Astrocyte (in vitro differentiated cells and primary cell): ENCODE data around the gene CAPRIN1. TPM values are rescaled to one million over a fixed set of nuclear protein-coding genes. Genes with fewer than 3 reads are reported as not detected.

Experiments used
- DNase-seq: peaks from one replicate; pipeline ENCODE4 v3.0.0-alpha.2; 2010; ENCODE audit warnings: low read depth
- FAIRE-seq: peaks from 2 replicates; lab custom pipeline; 2011; peaks lifted over from hg19 to GRCh38; lab: Jason Lieb, UNC
- H2AFZ ChIP-seq: 2 replicates; pipeline ENCODE4 v1.6.0; 2012; ENCODE audit warnings: low read depth, low read length, inconsistent platforms
- H3K27ac ChIP-seq: 2 replicates; pipeline ENCODE4 v1.5.1; 2011; ENCODE audit warnings: low read depth, low read length, inconsistent platforms
- H3K27me3 ChIP-seq: 2 replicates; pipeline ENCODE4 v1.6.0; 2011; ENCODE audit warnings: low read length, inconsistent platforms; ENCODE audit not compliant: insufficient read depth
- H3K36me3 ChIP-seq: 2 replicates; pipeline ENCODE4 v1.5.1; 2011; ENCODE audit warnings: low read length, inconsistent platforms; ENCODE audit not compliant: insufficient read depth
- H3K4me1 ChIP-seq: 2 replicates; pipeline ENCODE4 v1.5.1; 2011; ENCODE audit warnings: low read length, inconsistent platforms; ENCODE audit not compliant: insufficient read depth
- H3K4me2 ChIP-seq: 2 replicates; pipeline ENCODE4 v1.6.0; 2012; ENCODE audit warnings: low read length, inconsistent platforms
- H3K4me3 ChIP-seq: 2 replicates; pipeline ENCODE4 v1.5.1; 2011; ENCODE audit warnings: low read depth, mild to moderate bottlenecking, low read length, inconsistent platforms; ENCODE audit not compliant: insufficient read depth
- H3K79me2 ChIP-seq: 2 replicates; pipeline ENCODE4 v1.6.0; 2012; ENCODE audit warnings: mild to moderate bottlenecking, low read length, inconsistent platforms; ENCODE audit not compliant: insufficient read depth
- H3K9ac ChIP-seq: 2 replicates; pipeline ENCODE4 v1.6.0; 2012; ENCODE audit warnings: mild to moderate bottlenecking, low read length, inconsistent platforms
- H3K9me3 ChIP-seq: 2 replicates; pipeline ENCODE4 v1.5.1; 2012; ENCODE audit warnings: low read depth, mild to moderate bottlenecking, low read length, inconsistent platforms; ENCODE audit not compliant: insufficient read depth
- H4K20me1 ChIP-seq: 2 replicates; pipeline ENCODE4 v1.6.0; 2012; ENCODE audit warnings: low read length, inconsistent platforms; ENCODE audit not compliant: insufficient read depth
- H3K27ac Mint-ChIP-seq: one replicate; pipeline ENCODE4 v1.8.0; 2021; ENCODE audit warnings: mild to moderate bottlenecking, mixed read lengths; ENCODE audit not compliant: unreplicated experiment
- H3K27me3 Mint-ChIP-seq: one replicate; pipeline ENCODE4 v1.8.0; 2021; ENCODE audit warnings: low read depth, mixed read lengths; ENCODE audit not compliant: unreplicated experiment
- H3K36me3 Mint-ChIP-seq: one replicate; pipeline ENCODE4 v1.8.0; 2021; ENCODE audit warnings: low read depth, mixed read lengths; ENCODE audit not compliant: unreplicated experiment
- H3K4me1 Mint-ChIP-seq: one replicate; pipeline ENCODE4 v1.8.0; 2021; ENCODE audit warnings: low read depth, mixed read lengths; ENCODE audit not compliant: unreplicated experiment
- H3K4me3 Mint-ChIP-seq: one replicate; pipeline ENCODE4 v1.8.0; 2021; ENCODE audit warnings: mild to moderate bottlenecking, moderate library complexity, mixed read lengths; ENCODE audit not compliant: unreplicated experiment
- H3K9me3 Mint-ChIP-seq: one replicate; pipeline ENCODE4 v1.8.0; 2021; ENCODE audit warnings: mild to moderate bottlenecking, mixed read lengths; ENCODE audit not compliant: unreplicated experiment
- EZH2 ChIP-seq: IDR thresholded peaks from 2 replicates; pipeline ENCODE4 v1.6.1; 2012; ENCODE audit warnings: mild to moderate bottlenecking, low read length, inconsistent platforms; ENCODE audit not compliant: insufficient read depth
- total RNA-seq: library from RNA; stranded (reverse); gene quantifications from 2 replicates; pipeline ENCODE4 v1.2.1, GENCODE V29; 2021
- TF ChIP-seq, protein P1 (sequence below): IDR thresholded peaks from 2 replicates; pipeline ENCODE4 v1.5.1; 2011; ENCODE audit warnings: low read depth, mild to moderate bottlenecking, inconsistent platforms, low read length, moderate library complexity; ENCODE audit not compliant: insufficient read depth

The CAPRIN1 gene
- total RNA-seq, 1 donor from 2014 or later: 309 TPM

DNA sequence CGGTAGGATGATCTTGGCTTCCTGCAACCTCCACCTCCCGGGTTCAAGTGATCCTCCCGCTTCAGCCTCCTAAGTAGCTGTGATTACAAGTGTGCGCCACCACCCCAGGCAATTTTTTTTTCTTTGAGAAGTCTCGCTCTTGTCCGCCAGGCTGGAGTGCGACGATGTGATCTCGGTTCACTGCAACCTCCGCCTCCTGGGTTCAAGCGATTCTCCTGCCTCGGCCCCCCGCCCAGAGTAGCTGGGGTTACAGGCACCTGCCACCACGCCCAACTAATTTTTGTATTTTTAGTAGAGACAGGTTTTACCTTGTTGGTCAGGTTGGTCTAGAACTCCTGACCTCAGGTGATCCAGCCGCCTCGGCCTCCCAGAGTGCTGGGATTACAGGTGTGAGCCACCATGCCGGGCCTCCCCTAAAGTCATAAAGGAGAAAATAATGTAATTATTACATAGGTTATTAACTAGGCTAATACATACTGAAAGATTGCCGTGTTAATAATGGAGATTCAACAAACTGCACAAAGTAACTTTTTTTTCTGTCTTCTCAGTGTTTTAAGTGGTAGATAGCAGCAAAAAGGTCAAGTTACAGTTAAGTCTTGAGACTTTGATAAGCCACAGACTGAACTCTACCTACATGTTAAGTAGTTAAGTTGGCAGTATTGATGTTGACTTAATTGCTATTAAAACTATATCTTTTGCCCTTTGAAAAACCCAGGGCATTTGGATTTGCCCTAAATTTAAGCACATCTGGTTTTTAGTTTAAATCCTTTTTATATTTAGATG, 3.9 kb downstream of the CAPRIN1 start:
- peak overlapping the region; percentile 5 for H3K9ac ChIP-seq
- DNase-seq (no peak), FAIRE-seq (no peak)
- peaks cover 11% of the 10 kb centered on the region for H3K36me3 ChIP-seq
- H3K27me3 Mint-ChIP-seq: no peaks in the 10 kb centered on the region
- H3K4me3 Mint-ChIP-seq: peak overlapping the region; percentile 100
- H3K9me3 Mint-ChIP-seq: no peaks in the 10 kb centered on the region
- peak overlapping the region; percentile 66 for H3K27ac Mint-ChIP-seq
- no peaks in the 10 kb centered on the region for H3K9me3 ChIP-seq
- peaks cover 11% of the 10 kb centered on the region for H3K36me3 Mint-ChIP-seq
- no peaks in the 10 kb centered on the region for H3K27me3 ChIP-seq
- no peak for TF ChIP-seq EZH2
- TF ChIP-seq, protein P1, sequence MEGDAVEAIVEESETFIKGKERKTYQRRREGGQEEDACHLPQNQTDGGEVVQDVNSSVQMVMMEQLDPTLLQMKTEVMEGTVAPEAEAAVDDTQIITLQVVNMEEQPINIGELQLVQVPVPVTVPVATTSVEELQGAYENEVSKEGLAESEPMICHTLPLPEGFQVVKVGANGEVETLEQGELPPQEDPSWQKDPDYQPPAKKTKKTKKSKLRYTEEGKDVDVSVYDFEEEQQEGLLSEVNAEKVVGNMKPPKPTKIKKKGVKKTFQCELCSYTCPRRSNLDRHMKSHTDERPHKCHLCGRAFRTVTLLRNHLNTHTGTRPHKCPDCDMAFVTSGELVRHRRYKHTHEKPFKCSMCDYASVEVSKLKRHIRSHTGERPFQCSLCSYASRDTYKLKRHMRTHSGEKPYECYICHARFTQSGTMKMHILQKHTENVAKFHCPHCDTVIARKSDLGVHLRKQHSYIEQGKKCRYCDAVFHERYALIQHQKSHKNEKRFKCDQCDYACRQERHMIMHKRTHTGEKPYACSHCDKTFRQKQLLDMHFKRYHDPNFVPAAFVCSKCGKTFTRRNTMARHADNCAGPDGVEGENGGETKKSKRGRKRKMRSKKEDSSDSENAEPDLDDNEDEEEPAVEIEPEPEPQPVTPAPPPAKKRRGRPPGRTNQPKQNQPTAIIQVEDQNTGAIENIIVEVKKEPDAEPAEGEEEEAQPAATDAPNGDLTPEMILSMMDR: no peak
- peaks cover 6% of the 10 kb centered on the region for H3K4me1 ChIP-seq
- H3K4me3 ChIP-seq: peak overlapping the region; percentile 8
- peaks cover 16% of the 10 kb centered on the region for H3K4me1 Mint-ChIP-seq
- H4K20me1 ChIP-seq: peaks cover 70% of the 10 kb centered on the region
- peaks cover 83% of the 10 kb centered on the region for H3K79me2 ChIP-seq
- H3K4me2 ChIP-seq: peak overlapping the region; percentile 93
- no peak overlapping the region for H2AFZ ChIP-seq
- H3K27ac ChIP-seq: no peak overlapping the region

DNA sequence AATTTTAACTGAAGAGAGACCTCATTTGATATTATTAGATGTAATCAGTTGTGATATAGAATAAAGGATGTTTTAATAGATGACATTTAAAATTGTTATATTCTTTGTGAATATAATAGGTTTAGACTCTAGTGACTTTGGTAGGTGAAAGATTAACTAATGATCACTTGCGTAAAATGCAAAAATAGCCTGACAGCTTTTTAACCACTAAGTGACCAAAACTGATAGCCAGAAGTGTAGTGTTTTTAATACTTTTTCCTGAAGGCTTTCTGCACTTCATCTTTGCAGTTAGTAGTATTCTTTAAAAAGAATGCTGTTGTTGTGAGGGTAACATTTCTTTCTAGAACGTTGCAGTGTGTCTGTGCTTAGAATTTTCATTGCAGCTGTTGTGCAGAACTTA, 5.1 kb downstream of the CAPRIN1 start:
- TF ChIP-seq EZH2: no peak
- TF ChIP-seq, protein P1: no peak
- peaks cover 96% of the 10 kb centered on the region for H3K79me2 ChIP-seq
- H3K4me3 Mint-ChIP-seq: peak overlapping the region; percentile 56
- H3K27me3 ChIP-seq: no peaks in the 10 kb centered on the region
- no peak overlapping the region for H3K27ac ChIP-seq
- no peak overlapping the region for H3K27ac Mint-ChIP-seq
- peaks cover 13% of the 10 kb centered on the region for H3K4me1 Mint-ChIP-seq
- no peaks in the 10 kb centered on the region for H3K9me3 Mint-ChIP-seq
- H3K36me3 ChIP-seq: peaks cover 16% of the 10 kb centered on the region
- H3K9ac ChIP-seq: peak overlapping the region; percentile 23
- DNase-seq: no peak
- no peak overlapping the region for H2AFZ ChIP-seq
- no peak for FAIRE-seq
- H3K4me2 ChIP-seq: peak overlapping the region; percentile 60
- H4K20me1 ChIP-seq: peaks cover 83% of the 10 kb centered on the region
- no peaks in the 10 kb centered on the region for H3K4me1 ChIP-seq
- no peaks in the 10 kb centered on the region for H3K9me3 ChIP-seq
- no peak overlapping the region for H3K4me3 ChIP-seq
- H3K27me3 Mint-ChIP-seq: no peaks in the 10 kb centered on the region
- H3K36me3 Mint-ChIP-seq: peaks cover 11% of the 10 kb centered on the region
